Fibroblast of lung (primary cell): Measurements from ENCODE around the gene RTN4RL1. TPM values are rescaled to one million over a fixed set of nuclear protein-coding genes. Genes with fewer than 3 reads are reported as not detected.
A peak's percentile ranks its signal among the peaks of the same experiment; 100 is the strongest.

Experiments
- DNase-seq, 2 donors: peaks; one replicate each; pipeline versions ENCODE4 v3.0.0 to v3.0.0-alpha.2; 2010; ENCODE audit warnings: low read depth in 2 of 2
- H2AFZ ChIP-seq: 2 replicates; pipeline ENCODE4 v1.5.1; 2012; ENCODE audit warnings: low read length, control low read depth, inconsistent platforms
- H3K27ac ChIP-seq: 2 replicates; pipeline ENCODE4 v1.5.1; 2011; ENCODE audit warnings: low read length, control low read depth; ENCODE audit not compliant: insufficient read depth
- H3K27me3 ChIP-seq: 2 replicates; pipeline ENCODE4 v1.5.1; 2011; ENCODE audit warnings: mild to moderate bottlenecking, low read length; ENCODE audit not compliant: control insufficient read depth, insufficient read depth
- H3K36me3 ChIP-seq: 2 replicates; pipeline ENCODE4 v1.5.1; 2011; ENCODE audit warnings: low read length; ENCODE audit not compliant: control insufficient read depth, insufficient read depth
- H3K4me1 ChIP-seq: 2 replicates; pipeline ENCODE4 v1.5.1; 2011; ENCODE audit warnings: low read length; ENCODE audit not compliant: control insufficient read depth, insufficient read depth; ENCODE audit errors: extremely low read depth
- H3K4me2 ChIP-seq: 2 replicates; pipeline ENCODE4 v1.5.1; 2011; ENCODE audit warnings: low read length, control low read depth; ENCODE audit not compliant: insufficient read depth; ENCODE audit errors: extremely low read depth
- H3K4me3 ChIP-seq, 4 experiments: fragments of 200-600 bp in 1 of 4; sonication (generic) in 1 of 4; replicated peaks in 1 of 4; 2 replicates each; pipeline ENCODE4 v1.5.1; 2011 to 2016; ENCODE audit warnings: low read length in 4 of 4, low read depth in 3 of 4, mild to moderate bottlenecking in 3 of 4, control low read depth in 2 of 4, inconsistent platforms in 1 of 4, mixed read lengths in 1 of 4; ENCODE audit not compliant: insufficient read depth in 1 of 4; ENCODE audit errors: control extremely low read depth in 1 of 4
- H3K79me2 ChIP-seq: 2 replicates; pipeline ENCODE4 v1.5.1; 2012; ENCODE audit warnings: mild to moderate bottlenecking, low read length, inconsistent platforms; ENCODE audit not compliant: control insufficient read depth, insufficient read depth
- H3K9ac ChIP-seq: 2 replicates; pipeline ENCODE4 v1.5.1; 2011; ENCODE audit warnings: mild to moderate bottlenecking, low read length, control low read depth; ENCODE audit not compliant: insufficient read depth
- H3K9me3 ChIP-seq: 2 replicates; pipeline ENCODE4 v1.5.1; 2012; ENCODE audit warnings: low read depth, low read length; ENCODE audit not compliant: control insufficient read depth, insufficient read depth
- H4K20me1 ChIP-seq: 2 replicates; pipeline ENCODE4 v1.5.1; 2011; ENCODE audit warnings: low read length; ENCODE audit not compliant: control insufficient read depth, insufficient read depth; ENCODE audit errors: extremely low read depth
- EZH2 ChIP-seq: IDR thresholded peaks from 2 replicates; pipeline ENCODE4 v1.5.1; 2012; ENCODE audit warnings: low read length, control low read depth, mild to moderate bottlenecking; ENCODE audit errors: missing control alignments
- polyA plus RNA-seq, 2 donors: library from polyadenylated mRNA; depleted of rRNA in 1 of 2; stranded (reverse) in 1 of 2; unstranded in 1 of 2; fragments of >200 nt; gene quantifications; 2 replicates each; pipeline ENCODE4 v1.2.1, GENCODE V29; 2011 to 2012; ENCODE audit warnings: missing spikeins in 1 of 2
- total RNA-seq: library from RNA; depleted of rRNA; stranded (reverse); fragments of >200 nt; gene quantifications from 2 replicates; pipeline ENCODE4 v1.2.1, GENCODE V29; 2014
- TF ChIP-seq, protein P1 (sequence below), 2 donors: IDR thresholded peaks in 1 of 2; conservative IDR thresholded peaks in 1 of 2; 1 replicate in 1 of 2; 2 replicates in 1 of 2; pipeline ENCODE4 v1.5.1; 2011 to 2012; ENCODE audit warnings: low read length in 2 of 2, control low read depth in 1 of 2, inconsistent platforms in 1 of 2, low read depth in 1 of 2, mild to moderate bottlenecking in 1 of 2

Gene RTN4RL1
- total and polyA plus RNA-seq, 2 donors (not counting 1 experiment from before 2014, with no cell fraction given): 0.39 to 0.83 TPM

DNA sequence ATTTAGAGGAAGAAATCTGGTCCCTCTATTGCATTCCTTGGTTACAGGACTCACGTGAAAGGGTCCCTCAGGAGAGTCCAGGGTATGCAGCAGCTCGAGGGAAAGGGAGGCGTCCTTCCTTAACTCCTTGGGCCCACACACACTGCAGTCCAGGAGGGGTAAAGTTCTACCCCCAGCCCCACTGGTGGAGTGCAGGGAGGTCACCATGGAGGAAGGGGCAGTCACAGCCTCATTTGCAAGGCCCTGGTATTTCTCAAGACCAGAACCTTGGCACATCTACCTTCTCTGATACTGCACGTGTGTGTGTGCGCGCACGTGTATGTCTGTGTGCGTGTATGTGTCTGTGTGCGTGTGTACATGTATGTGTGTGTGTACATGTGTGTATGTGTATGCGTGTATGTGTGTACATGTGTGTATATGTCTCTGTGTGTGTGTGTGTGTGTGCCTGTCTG, 40.8 kb upstream of the RTN4RL1 start:
- Histone ChIP-seq H3K36me3 (peaks cover 15% of the 10 kb centered on the region), H3K4me3 (no peak overlapping the region), H3K27ac (peak overlapping the region; percentile 85), H3K4me2 (no peak overlapping the region), H3K27me3 (no peaks in the 10 kb centered on the region), H3K79me2 (peaks cover 13% of the 10 kb centered on the region), H4K20me1 (no peaks in the 10 kb centered on the region), H3K9ac (no peak overlapping the region), H3K4me1 (peaks cover 88% of the 10 kb centered on the region), H3K9me3 (no peaks in the 10 kb centered on the region), H2AFZ (no peak overlapping the region)
- TF ChIP-seq, protein P1, sequence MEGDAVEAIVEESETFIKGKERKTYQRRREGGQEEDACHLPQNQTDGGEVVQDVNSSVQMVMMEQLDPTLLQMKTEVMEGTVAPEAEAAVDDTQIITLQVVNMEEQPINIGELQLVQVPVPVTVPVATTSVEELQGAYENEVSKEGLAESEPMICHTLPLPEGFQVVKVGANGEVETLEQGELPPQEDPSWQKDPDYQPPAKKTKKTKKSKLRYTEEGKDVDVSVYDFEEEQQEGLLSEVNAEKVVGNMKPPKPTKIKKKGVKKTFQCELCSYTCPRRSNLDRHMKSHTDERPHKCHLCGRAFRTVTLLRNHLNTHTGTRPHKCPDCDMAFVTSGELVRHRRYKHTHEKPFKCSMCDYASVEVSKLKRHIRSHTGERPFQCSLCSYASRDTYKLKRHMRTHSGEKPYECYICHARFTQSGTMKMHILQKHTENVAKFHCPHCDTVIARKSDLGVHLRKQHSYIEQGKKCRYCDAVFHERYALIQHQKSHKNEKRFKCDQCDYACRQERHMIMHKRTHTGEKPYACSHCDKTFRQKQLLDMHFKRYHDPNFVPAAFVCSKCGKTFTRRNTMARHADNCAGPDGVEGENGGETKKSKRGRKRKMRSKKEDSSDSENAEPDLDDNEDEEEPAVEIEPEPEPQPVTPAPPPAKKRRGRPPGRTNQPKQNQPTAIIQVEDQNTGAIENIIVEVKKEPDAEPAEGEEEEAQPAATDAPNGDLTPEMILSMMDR (conservative IDR thresholded peaks at IDR 0.05 in 1 of 2, IDR thresholded peaks at IDR 0.05 in 1 of 2; ENCODE audit: low read depth in 1 of 2, low read length in 2 of 2): no peak
- no peak for TF ChIP-seq EZH2
- no peak for DNase-seq

DNA sequence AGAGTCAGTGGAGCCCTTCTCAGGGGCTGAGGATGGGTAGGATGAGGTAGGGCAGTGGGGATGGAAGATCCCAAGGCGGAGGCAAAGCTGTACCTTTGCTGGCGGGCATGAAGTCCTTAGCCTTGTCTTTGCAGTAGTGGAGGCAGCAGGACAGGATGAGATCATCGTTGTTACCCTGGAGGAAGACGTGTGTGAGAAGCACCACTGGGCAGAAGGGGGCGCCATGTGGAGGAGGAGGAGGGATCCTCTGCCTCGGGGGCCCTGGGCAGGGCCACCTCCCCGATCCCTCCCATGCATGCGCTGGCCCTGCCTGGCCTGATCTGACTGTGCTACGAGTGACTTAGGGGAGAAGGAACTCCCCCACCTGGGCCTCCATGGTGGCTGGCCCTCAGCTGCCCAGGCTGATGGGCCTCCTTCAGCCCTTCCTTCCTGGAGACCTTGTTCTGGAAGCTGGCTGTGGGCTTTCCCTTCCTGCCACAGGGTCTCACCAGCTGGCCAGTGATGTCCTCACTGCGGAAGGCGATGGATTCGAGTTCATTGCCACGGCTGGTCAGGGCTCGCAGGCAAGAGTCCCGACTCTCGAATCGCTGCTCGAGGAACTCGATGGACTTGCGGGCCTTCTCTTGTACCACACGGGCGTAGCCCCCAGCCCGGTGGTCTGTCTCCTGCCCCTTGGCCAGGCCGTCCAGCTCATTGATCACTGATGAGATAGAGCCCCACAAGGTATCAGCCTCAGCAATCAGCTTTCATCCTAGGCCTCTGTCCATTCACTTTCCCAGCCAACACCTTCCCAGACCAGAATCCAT, 40.0 kb upstream of the RTN4RL1 start:
- peak overlapping the region; percentile 14 for H3K9ac ChIP-seq
- peak in 1 of 2 donors; percentile 81 for DNase-seq
- H3K4me2 ChIP-seq: no peak overlapping the region

GRCh38 chr17:2064520-2064971, 39.4 kb upstream of the RTN4RL1 start:
- H3K4me2 ChIP-seq: no peak overlapping the region
- peak overlapping the region; percentile 85 for H3K27ac ChIP-seq
- H3K4me1 ChIP-seq: peaks cover 91% of the 10 kb centered on the region
- no peak for TF ChIP-seq EZH2
- TF ChIP-seq, protein P1 (conservative IDR thresholded peaks at IDR 0.05 in 1 of 2, IDR thresholded peaks at IDR 0.05 in 1 of 2; ENCODE audit: low read depth in 1 of 2, low read length in 2 of 2): no peak
- H4K20me1 ChIP-seq: no peaks in the 10 kb centered on the region
- H3K9me3 ChIP-seq: no peaks in the 10 kb centered on the region
- H3K36me3 ChIP-seq: peaks cover 22% of the 10 kb centered on the region
- H3K27me3 ChIP-seq: no peaks in the 10 kb centered on the region
- H3K4me3 ChIP-seq: no peak overlapping the region
- peaks cover 27% of the 10 kb centered on the region for H3K79me2 ChIP-seq
- H3K9ac ChIP-seq: peak overlapping the region; percentile 14
- no peak overlapping the region for H2AFZ ChIP-seq
- no peak for DNase-seq

More for the DNA sequence above, 40.0 kb upstream of the RTN4RL1 start:
- Histone ChIP-seq H2AFZ (no peak overlapping the region), H3K27me3 (no peaks in the 10 kb centered on the region), H3K4me3 (no peak overlapping the region), H3K4me1 (peaks cover 88% of the 10 kb centered on the region), H4K20me1 (no peaks in the 10 kb centered on the region), H3K27ac (peak overlapping the region; percentile 85), H3K36me3 (peaks cover 19% of the 10 kb centered on the region), H3K9me3 (no peaks in the 10 kb centered on the region), H3K79me2 (peaks cover 21% of the 10 kb centered on the region)
- TF ChIP-seq, protein P1 (conservative IDR thresholded peaks at IDR 0.05 in 1 of 2, IDR thresholded peaks at IDR 0.05 in 1 of 2; ENCODE audit: low read depth in 1 of 2, low read length in 2 of 2): peak; percentile 16 to 55
- no peak for TF ChIP-seq EZH2
